ENCODE results near the gene TUSC2.

TUSC2 gene

GRCh38 chr3:50299929-50300680, 27.9 kb downstream of the TUSC2 start:
- TF ChIP-seq REST (IDR thresholded peaks at IDR 0.05; ENCODE audit: insufficient read depth in 1 of 2, low read depth in 2 of 2, low read length in 2 of 2) (no peak), TAF1 (IDR thresholded peaks at IDR 0.05; ENCODE audit: borderline replicate concordance, insufficient read depth, low read length) (peak; percentile 35; the same call in 1 of the 2 replicates), SIN3A (IDR thresholded peaks at IDR 0.05; ENCODE audit: borderline replicate concordance, insufficient read depth, low read length) (no peak)

DNA sequence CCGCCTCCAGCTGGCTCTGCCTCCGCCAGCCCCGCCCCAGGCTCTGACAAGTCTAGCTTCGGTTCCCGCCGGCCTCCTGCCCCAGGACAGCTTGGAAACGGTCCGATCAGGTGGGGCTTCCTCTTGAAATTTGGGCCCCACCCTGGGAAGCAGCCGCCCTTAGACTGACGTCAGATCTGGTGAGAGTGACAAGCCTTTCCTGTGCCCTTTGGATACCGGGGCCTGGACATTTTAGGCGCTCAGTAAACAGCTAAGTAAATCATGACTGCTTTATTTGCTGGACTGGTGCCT, 28.4 kb downstream of the TUSC2 start:
- TF ChIP-seq REST (IDR thresholded peaks at IDR 0.05; ENCODE audit: insufficient read depth in 1 of 2, low read depth in 2 of 2, low read length in 2 of 2) (no peak), FOXP2 (optimal IDR thresholded peaks at IDR 0.05; ENCODE audit: borderline replicate concordance, extremely low read depth, extremely low read length, insufficient read depth) (no peak), SIN3A (IDR thresholded peaks at IDR 0.05; ENCODE audit: borderline replicate concordance, insufficient read depth, low read length) (no peak), POLR2AphosphoS5 (IDR thresholded peaks at IDR 0.05; ENCODE audit: low read depth, low read length) (no peak), TAF1 (IDR thresholded peaks at IDR 0.05; ENCODE audit: borderline replicate concordance, insufficient read depth, low read length) (no peak)

DNA sequence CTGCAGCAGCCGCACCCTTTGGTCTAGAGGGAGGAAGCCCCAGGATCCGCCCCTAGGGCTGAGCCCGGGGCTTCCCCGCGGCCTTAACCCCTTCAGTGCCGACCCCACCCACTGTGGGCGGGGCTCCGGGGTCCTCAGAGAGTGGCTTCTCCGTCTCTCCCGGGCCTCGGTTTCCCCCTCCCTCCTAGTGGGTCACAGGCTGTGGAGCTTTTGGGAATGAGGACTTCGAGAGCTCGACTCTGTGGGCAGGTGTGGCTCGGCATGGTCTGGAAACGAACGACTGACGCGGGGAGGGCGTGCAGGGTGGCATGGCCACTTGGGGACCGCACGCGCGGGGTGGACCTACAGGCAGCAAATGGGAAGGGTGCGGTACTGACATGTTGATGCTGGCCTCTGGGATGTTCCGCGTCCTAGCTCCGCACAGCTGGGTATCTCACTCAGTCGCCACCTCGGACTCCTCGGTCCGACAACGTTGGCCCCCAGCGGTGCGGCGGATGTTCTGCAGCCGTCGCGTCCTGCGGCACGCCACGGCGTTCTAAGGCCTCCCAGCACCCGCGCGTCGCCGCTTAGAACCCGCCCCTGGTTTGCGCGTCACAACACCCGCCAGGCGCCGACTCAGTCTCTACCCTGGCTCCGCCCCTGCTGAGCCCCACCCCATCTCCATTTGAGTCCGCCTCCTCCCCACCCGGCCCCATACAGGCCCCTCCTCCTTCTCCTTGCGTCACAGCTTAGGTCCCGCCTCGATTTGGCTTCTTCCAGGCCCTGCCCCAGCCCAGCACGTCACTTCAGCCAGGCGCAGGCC, 29.0 kb downstream of the TUSC2 start, which contains the start of the genes HYAL3 and NAA80:
HYAL3 (minus strand) TSS at position 570 of the 802 bp plus-strand sequence. CDS start 3,803 bp downstream, outside the sequence.
NAA80 (minus strand) TSS at position 570 of the 802 bp plus-strand sequence. CDS start 1,942 bp downstream, outside the sequence.
- TF ChIP-seq TAF1 (IDR thresholded peaks at IDR 0.05; ENCODE audit: borderline replicate concordance, insufficient read depth, low read length) (peak; percentile 66; the same call in 1 of the 2 replicates), POLR2AphosphoS5 (IDR thresholded peaks at IDR 0.05; ENCODE audit: low read depth, low read length) (peak; percentile 60), SIN3A (IDR thresholded peaks at IDR 0.05; ENCODE audit: borderline replicate concordance, insufficient read depth, low read length) (no peak)

DNA sequence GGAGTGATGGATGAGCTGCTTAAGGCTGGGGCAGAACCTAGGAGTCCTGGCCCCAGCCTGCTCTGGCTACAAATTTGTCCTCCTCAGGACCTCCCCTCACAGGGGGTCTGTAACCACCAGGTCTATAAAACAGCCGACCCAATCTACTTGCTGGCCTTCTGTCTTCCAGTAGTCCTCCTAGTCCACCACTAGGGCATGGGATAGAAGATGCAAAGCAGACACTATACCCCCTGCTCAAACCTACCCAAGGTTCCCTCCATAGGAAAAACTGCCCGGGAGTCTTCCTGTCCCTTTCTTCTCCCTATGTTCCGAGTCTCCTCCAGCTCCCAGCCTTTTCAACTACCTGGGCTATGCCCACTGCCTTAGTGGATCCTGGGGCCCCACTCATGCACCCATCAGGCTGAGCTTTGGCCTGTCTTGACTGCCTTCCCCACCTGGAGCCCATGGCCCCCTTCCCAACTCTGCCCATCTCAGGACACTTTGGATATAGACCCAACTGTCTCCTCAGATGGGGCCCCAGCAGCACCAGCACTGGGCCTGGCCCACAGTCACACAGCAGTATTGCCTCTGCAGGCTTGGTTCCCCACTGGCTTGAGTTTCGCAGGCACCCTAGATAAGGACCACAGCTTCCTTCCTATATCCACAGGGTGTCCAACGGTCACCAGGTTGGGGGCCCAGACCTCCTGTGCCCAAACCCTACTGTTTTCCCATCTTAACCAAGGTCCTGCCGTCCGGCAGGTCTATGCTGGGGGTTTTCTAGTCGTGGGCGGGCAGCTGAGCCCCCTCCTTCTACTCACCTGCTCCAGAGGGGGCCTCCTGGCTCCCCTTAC, 29.9 kb downstream of the TUSC2 start:
- no peak for TF ChIP-seq FOXP2 (optimal IDR thresholded peaks at IDR 0.05; ENCODE audit: borderline replicate concordance, extremely low read depth, extremely low read length, insufficient read depth)
- TF ChIP-seq POLR2AphosphoS5 (IDR thresholded peaks at IDR 0.05; ENCODE audit: low read depth, low read length) = no peak
- no peak for TF ChIP-seq SIN3A (IDR thresholded peaks at IDR 0.05; ENCODE audit: borderline replicate concordance, insufficient read depth, low read length)
- TF ChIP-seq TAF1 (IDR thresholded peaks at IDR 0.05; ENCODE audit: borderline replicate concordance, insufficient read depth, low read length) = no peak
- no peak for TF ChIP-seq REST (IDR thresholded peaks at IDR 0.05; ENCODE audit: insufficient read depth in 1 of 2, low read depth in 2 of 2, low read length in 2 of 2)

DNA sequence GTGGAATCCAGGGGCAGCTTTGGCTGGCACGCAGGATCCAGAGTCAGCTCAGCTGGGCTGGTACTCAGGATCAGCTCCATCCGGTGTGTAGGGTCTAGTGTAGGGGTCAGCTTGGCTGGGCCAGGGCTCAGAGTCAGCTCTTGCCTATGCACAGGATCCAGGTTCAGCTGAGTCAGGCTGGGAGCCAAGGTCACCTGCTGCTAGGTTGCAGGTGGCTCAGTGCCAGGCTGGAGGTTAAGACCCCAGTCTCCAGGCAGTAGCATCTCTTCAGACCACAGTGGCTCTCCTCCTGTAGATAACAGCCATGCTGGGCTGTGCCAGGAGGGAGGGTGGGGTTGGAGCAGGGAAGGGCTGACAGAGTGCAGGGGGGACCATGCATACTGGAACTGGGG, 30.6 kb downstream of the TUSC2 start:
- TF ChIP-seq POLR2AphosphoS5 (IDR thresholded peaks at IDR 0.05; ENCODE audit: low read depth, low read length) (no peak), REST (IDR thresholded peaks at IDR 0.05; ENCODE audit: insufficient read depth in 1 of 2, low read depth in 2 of 2, low read length in 2 of 2) (no peak), SIN3A (IDR thresholded peaks at IDR 0.05; ENCODE audit: borderline replicate concordance, insufficient read depth, low read length) (no peak), FOXP2 (optimal IDR thresholded peaks at IDR 0.05; ENCODE audit: borderline replicate concordance, extremely low read depth, extremely low read length, insufficient read depth) (no peak), TAF1 (IDR thresholded peaks at IDR 0.05; ENCODE audit: borderline replicate concordance, insufficient read depth, low read length) (no peak)
